Endothelial cell of umbilical vein (primary cell): ENCODE results near the gene SGK1. TPM values are rescaled to one million over a fixed set of nuclear protein-coding genes. Genes with fewer than 3 reads are reported as not detected.

Experiments
- BruUV-seq: library from RNA; stranded (reverse); fragments of 400-500 nt; replicated peaks from 2 replicates; lab custom pipeline; 2021; lab: Mats Ljungman, UMichigan
- CTCF ChIA-PET: fragments of 300-600, 350-600 bp; sonication (Branson Sonifier 250); formaldehyde crosslinking; loops from one replicate; lab custom pipeline; 2021; ENCODE audit warnings: antibody characterized with exemption, inconsistent platforms; lab: Charles Lee
- POLR2A ChIA-PET: fragments of 300-600, 350-600 bp; sonication (Branson Sonifier 250); formaldehyde crosslinking; loops from one replicate; lab custom pipeline; 2021; ENCODE audit warnings: antibody characterized with exemption, inconsistent platforms; lab: Charles Lee
- DNase-seq: peaks from one replicate; pipeline ENCODE4 v3.0.0-alpha.2; 2011; ENCODE audit warnings: low read depth, low spot score
- FAIRE-seq: peaks from 2 replicates; lab custom pipeline; 2011; peaks lifted over from hg19 to GRCh38; lab: Jason Lieb, UNC
- H2AFZ ChIP-seq: 2 replicates; pipeline ENCODE4 v1.6.0; 2012; ENCODE audit warnings: low read depth, low read length, control low read depth, inconsistent platforms
- H3K27ac ChIP-seq: 2 replicates; pipeline ENCODE4 v1.5.1; 2011; ENCODE audit warnings: low read depth, mild to moderate bottlenecking, control low read depth, low read length, moderate library complexity; ENCODE audit not compliant: insufficient read depth
- H3K27me3 ChIP-seq, 2 experiments: 2 replicates each; pipeline versions ENCODE4 v1.6.0 to v1.6.1; 2011; ENCODE audit warnings: low read length in 2 of 2, mixed read lengths in 1 of 2; ENCODE audit not compliant: control insufficient read depth in 2 of 2, insufficient read depth in 2 of 2
- H3K36me3 ChIP-seq, 2 experiments: 2 replicates in 1 of 2; 3 replicates in 1 of 2; pipeline ENCODE4 v1.5.1; 2011; ENCODE audit warnings: low read length in 2 of 2, mild to moderate bottlenecking in 1 of 2, moderate library complexity in 1 of 2; ENCODE audit not compliant: control insufficient read depth in 2 of 2, insufficient read depth in 2 of 2; ENCODE audit errors: extremely low read depth in 1 of 2
- H3K4me1 ChIP-seq: 3 replicates; pipeline ENCODE4 v1.5.1; 2011; ENCODE audit warnings: mild to moderate bottlenecking, low read length; ENCODE audit not compliant: control insufficient read depth, insufficient read depth; ENCODE audit errors: extremely low read depth
- H3K4me2 ChIP-seq: 2 replicates; pipeline ENCODE4 v1.6.1; 2011; ENCODE audit warnings: low read length, control low read depth, mixed read lengths; ENCODE audit not compliant: insufficient read depth
- H3K4me3 ChIP-seq, 3 experiments: fragments of 200-600 bp in 1 of 3; sonication (generic), shearing (Covaris generic) in 1 of 3; replicated peaks in 1 of 3; 2 replicates each; pipeline ENCODE4 v1.5.1; 2011 to 2016; ENCODE audit warnings: control low read depth in 3 of 3, low read length in 3 of 3, mild to moderate bottlenecking in 2 of 3, inconsistent platforms in 1 of 3, low read depth in 1 of 3, moderate library complexity in 1 of 3; ENCODE audit not compliant: insufficient read depth in 1 of 3
- H3K79me2 ChIP-seq: 2 replicates; pipeline ENCODE4 v1.6.0; 2012; ENCODE audit warnings: low read length, inconsistent platforms; ENCODE audit not compliant: control insufficient read depth, insufficient read depth
- H3K9ac ChIP-seq: replicated peaks from 2 replicates; pipeline ENCODE3; 2011; ENCODE audit warnings: low read length, control low read depth; ENCODE audit not compliant: insufficient read depth; ENCODE audit errors: extremely low read depth
- H3K9me1 ChIP-seq: replicated peaks from 3 replicates; pipeline ENCODE4 v1.6.0; 2011; ENCODE audit warnings: mild to moderate bottlenecking, low read length; ENCODE audit not compliant: control insufficient read depth, insufficient read depth; ENCODE audit errors: extremely low read depth
- H3K9me3 ChIP-seq: replicated peaks from 2 replicates; pipeline ENCODE4 v1.5.1; 2012; ENCODE audit warnings: low read length, inconsistent platforms; ENCODE audit not compliant: control insufficient read depth, insufficient read depth
- H4K20me1 ChIP-seq: replicated peaks from 2 replicates; pipeline ENCODE3; 2011; ENCODE audit warnings: mild to moderate bottlenecking, low read length; ENCODE audit not compliant: control insufficient read depth, insufficient read depth; ENCODE audit errors: extremely low read depth
- EZH2 ChIP-seq: IDR thresholded peaks from 2 replicates; pipeline ENCODE4 v1.6.1; 2012; ENCODE audit warnings: borderline replicate concordance, low read depth, mild to moderate bottlenecking, moderate library complexity, low read length, inconsistent platforms; ENCODE audit not compliant: severe bottlenecking
- FOS ChIP-seq: IDR thresholded peaks from 2 replicates; pipeline ENCODE4 v1.6.1; 2011; ENCODE audit warnings: mild to moderate bottlenecking, low read length, moderate library complexity, borderline replicate concordance; ENCODE audit not compliant: insufficient read depth
- GATA2 ChIP-seq: IDR thresholded peaks from 2 replicates; pipeline ENCODE4 v1.7.0; 2011; ENCODE audit warnings: low read depth, mild to moderate bottlenecking, moderate library complexity, mixed read lengths, low read length; ENCODE audit not compliant: insufficient read length, insufficient read depth
- JUN ChIP-seq: IDR thresholded peaks from 2 replicates; pipeline ENCODE4 v1.6.1; 2011; ENCODE audit warnings: borderline replicate concordance, low read depth; ENCODE audit not compliant: insufficient read length, insufficient read depth
- MYC ChIP-seq: IDR thresholded peaks from one replicate; pipeline ENCODE4 v1.6.1; 2011; ENCODE audit warnings: mild to moderate bottlenecking, low read depth, low read length
- POLR2A ChIP-seq: IDR thresholded peaks from 2 replicates; pipeline ENCODE4 v1.6.1; 2012; ENCODE audit warnings: low read depth, mild to moderate bottlenecking, control low read depth, low read length
- POLR2AphosphoS5 ChIP-seq: IDR thresholded peaks from 2 replicates; pipeline ENCODE4 v1.6.1; 2012; ENCODE audit warnings: low read depth, mild to moderate bottlenecking, control low read depth, low read length, moderate library complexity; ENCODE audit not compliant: insufficient read depth
- dilution Hi-C: fragments of 300-500 bp; cut with MboI; formaldehyde crosslinking; loops from one replicate; pipeline ENCODE4 v1.15.0; 2019; ENCODE audit warnings: low sequenced_read_pairs; ENCODE audit not compliant: extremely low pct_ligation_motif_present
- intact Hi-C: fragments of 100-400 bp; cut with micrococcal nuclease; formaldehyde crosslinking; loops from one replicate; pipeline ENCODE4 v1.10.0; 2022
- polyA plus RNA-seq, 4 experiments: library from polyadenylated mRNA; depleted of rRNA in 3 of 4; stranded (reverse) in 3 of 4; unstranded in 1 of 4; fragments of >200 nt; gene quantifications; 2 replicates each; pipeline versions ENCODE4 v1.2.1 to v1.2.3, GENCODE V29; 2011 to 2012; ENCODE audit warnings: missing spikeins in 1 of 4
- total RNA-seq: library from RNA; stranded (reverse); gene quantifications from 2 replicates; pipeline ENCODE4 v1.2.3, GENCODE V29; 2021
- TF ChIP-seq, protein P1 (sequence below), 2 donors: IDR thresholded peaks; 1 replicate in 1 of 2; 2 replicates in 1 of 2; pipeline ENCODE4 v1.5.1; 2011; ENCODE audit warnings: low read length in 2 of 2, mild to moderate bottlenecking in 2 of 2, moderate library complexity in 2 of 2, control low read depth in 1 of 2, inconsistent platforms in 1 of 2, low read depth in 1 of 2; ENCODE audit not compliant: insufficient read depth in 1 of 2; ENCODE audit errors: extremely low read depth in 1 of 2
- TF ChIP-seq, protein P2 (sequence below): IDR thresholded peaks from 2 replicates; pipeline ENCODE4 v1.6.1; 2011; ENCODE audit not compliant: insufficient read depth, insufficient read length

Gene SGK1
- total and polyA plus RNA-seq, 2 donors (not counting 3 experiments of a cell fraction or from before 2014, with no cell fraction given): 121 to 128 TPM

DNA sequence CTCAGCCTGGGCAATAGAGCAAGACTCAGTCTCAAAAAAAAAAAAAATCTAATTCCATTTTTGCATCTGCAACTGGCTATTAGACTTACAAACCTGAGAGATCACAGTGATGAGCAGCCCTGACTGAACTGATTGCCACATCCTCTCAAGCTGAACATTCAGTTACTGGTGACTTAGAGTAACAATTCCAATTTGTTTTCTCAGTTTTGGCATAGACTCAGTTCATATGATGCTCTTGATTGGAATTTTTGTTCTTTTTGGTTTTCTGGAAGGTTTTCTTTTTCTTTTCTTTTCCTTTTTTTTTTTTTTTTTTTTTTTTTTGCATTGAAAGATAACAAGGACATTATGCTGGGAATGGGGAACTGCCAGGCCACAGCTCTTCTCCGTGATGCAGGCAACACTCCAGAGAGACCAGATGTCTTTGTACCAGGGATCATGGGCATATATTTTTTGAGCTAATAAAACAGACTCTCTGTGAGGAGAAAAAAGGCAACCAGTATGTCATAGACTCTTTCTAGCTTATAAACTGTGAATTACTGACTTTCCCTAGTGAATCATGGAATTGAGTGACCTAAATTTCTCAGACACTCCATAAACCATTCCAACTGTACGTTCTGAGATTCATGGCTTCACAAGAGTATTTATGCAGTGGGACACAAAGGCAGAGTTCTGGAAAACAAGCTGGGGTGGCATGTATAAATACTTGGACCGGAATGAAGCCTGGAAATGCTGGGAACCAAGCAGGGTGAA lies 179.5 kb downstream of the SGK1 start:
- Histone ChIP-seq H3K36me3 (no peaks in the 10 kb centered on the region), H3K79me2 (no peaks in the 10 kb centered on the region), H3K4me3 (no peak overlapping the region), H3K27ac (no peak overlapping the region), H3K4me2 (no peak overlapping the region), H2AFZ (no peak overlapping the region), H3K27me3 (peaks cover 0 to 2% of the 10 kb centered on the region in 2 experiments), H3K9ac (no peak overlapping the region), H3K9me3 (no peaks in the 10 kb centered on the region), H4K20me1 (no peaks in the 10 kb centered on the region), H3K4me1 (no peaks in the 10 kb centered on the region), H3K9me1 (no peaks in the 10 kb centered on the region)
- POLR2A ChIA-PET: no interaction called here
- intact Hi-C loops (no loop called here), dilution Hi-C loops (no loop called here)
- CTCF ChIA-PET: interaction anchor here (0.7 to 2.0 kb wide), 5 partner anchors 11 to 802 kb away, joined by 4 to 11 read pairs (median 4); no protein-coding TSS in a partner anchor
- TF ChIP-seq, protein P1, sequence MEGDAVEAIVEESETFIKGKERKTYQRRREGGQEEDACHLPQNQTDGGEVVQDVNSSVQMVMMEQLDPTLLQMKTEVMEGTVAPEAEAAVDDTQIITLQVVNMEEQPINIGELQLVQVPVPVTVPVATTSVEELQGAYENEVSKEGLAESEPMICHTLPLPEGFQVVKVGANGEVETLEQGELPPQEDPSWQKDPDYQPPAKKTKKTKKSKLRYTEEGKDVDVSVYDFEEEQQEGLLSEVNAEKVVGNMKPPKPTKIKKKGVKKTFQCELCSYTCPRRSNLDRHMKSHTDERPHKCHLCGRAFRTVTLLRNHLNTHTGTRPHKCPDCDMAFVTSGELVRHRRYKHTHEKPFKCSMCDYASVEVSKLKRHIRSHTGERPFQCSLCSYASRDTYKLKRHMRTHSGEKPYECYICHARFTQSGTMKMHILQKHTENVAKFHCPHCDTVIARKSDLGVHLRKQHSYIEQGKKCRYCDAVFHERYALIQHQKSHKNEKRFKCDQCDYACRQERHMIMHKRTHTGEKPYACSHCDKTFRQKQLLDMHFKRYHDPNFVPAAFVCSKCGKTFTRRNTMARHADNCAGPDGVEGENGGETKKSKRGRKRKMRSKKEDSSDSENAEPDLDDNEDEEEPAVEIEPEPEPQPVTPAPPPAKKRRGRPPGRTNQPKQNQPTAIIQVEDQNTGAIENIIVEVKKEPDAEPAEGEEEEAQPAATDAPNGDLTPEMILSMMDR (IDR thresholded peaks at IDR 0.05; ENCODE audit: extremely low read depth in 1 of 2, insufficient read depth in 1 of 2, low read depth in 1 of 2, low read length in 2 of 2): no peak
- no peak for TF ChIP-seq POLR2A
- TF ChIP-seq, protein P2, sequence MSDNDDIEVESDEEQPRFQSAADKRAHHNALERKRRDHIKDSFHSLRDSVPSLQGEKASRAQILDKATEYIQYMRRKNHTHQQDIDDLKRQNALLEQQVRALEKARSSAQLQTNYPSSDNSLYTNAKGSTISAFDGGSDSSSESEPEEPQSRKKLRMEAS: no peak
- TF ChIP-seq JUN: no peak
- TF ChIP-seq MYC: no peak
- TF ChIP-seq GATA2: no peak
- TF ChIP-seq POLR2AphosphoS5: no peak
- no peak for TF ChIP-seq FOS
- TF ChIP-seq EZH2: no peak
- BruUV-seq: no TSS peak
- FAIRE-seq (no peak), DNase-seq (no peak)
